ENCODE measurements around the gene SERPINA10. TPM values are rescaled to one million over a fixed set of nuclear protein-coding genes. Genes with fewer than 3 reads are reported as not detected.
A peak's percentile ranks its signal among the peaks of the same experiment; 100 is the strongest.

Gene SERPINA10
- polyA plus RNA-seq, 3 donors: not detected

GRCh38 chr14:94338023-94338422 is 45.0 kb upstream of the SERPINA10 start:
- Histone ChIP-seq H3K36me3 (replicated peaks in 1 of 2; ENCODE audit: control insufficient read depth in 1 of 2, insufficient read depth in 2 of 2, low read length in 2 of 2) (no peaks in the 10 kb centered on the region), H4K20me1 (ENCODE audit: insufficient read depth, low read length) (no peaks in the 10 kb centered on the region), H3K9me3 (replicated peaks in 1 of 2; ENCODE audit: control insufficient read depth in 1 of 2, insufficient read depth in 1 of 2, low read length in 2 of 2) (no peaks in the 10 kb centered on the region), H3K4me2 (replicated peaks; ENCODE audit: extremely low read depth, low read length, poor library complexity, severe bottlenecking) (no peak overlapping the region), H3K4me3 (replicated peaks in 1 of 3; ENCODE audit: low read depth in 2 of 3, low read length in 3 of 3) (no peak overlapping the region), H3K27me3 (ENCODE audit: control insufficient read depth in 2 of 2, insufficient read depth in 2 of 2, low read length in 2 of 2) (peaks cover 0 to 3% of the 10 kb centered on the region in 2 donors), H2AFZ (ENCODE audit: insufficient read depth, low read depth, low read length, poor library complexity, severe bottlenecking) (no peak overlapping the region), H3K4me1 (ENCODE audit: control insufficient read depth in 1 of 2, insufficient read depth in 2 of 2, low read length in 2 of 2) (peaks cover 12 to 17% of the 10 kb centered on the region in 2 donors), H3K27ac (ENCODE audit: low read depth in 1 of 2, low read length in 2 of 2) (no peak overlapping the region), H3K79me2 (ENCODE audit: insufficient read depth, low read length) (no peaks in the 10 kb centered on the region), H3K9ac (ENCODE audit: insufficient read depth, low read length, poor library complexity, severe bottlenecking) (no peak overlapping the region)
- Mint-ChIP-seq H3K27ac (no peak overlapping the region), H3K27me3 (ENCODE audit: low read depth in 3 of 3) (peaks cover 10 to 30% (median 10%) of the 10 kb centered on the region in 3 donors), H3K36me3 (no peaks in the 10 kb centered on the region), H3K9me3 (peaks cover 0 to 3% (median 0%) of the 10 kb centered on the region in 7 donors), H3K4me1 (peaks cover 16% of the 10 kb centered on the region), H3K4me3 (no peak overlapping the region)
- no peak for TF ChIP-seq CTCF (IDR thresholded peaks at IDR 0.05)
- intact Hi-C loops (cut with micrococcal nuclease): no loop called here
- no CpG with 5 or more reads among the region's 2 CpGs for WGBS (ENCODE audit: insufficient coverage)
- DNase-seq: no peak

GRCh38 chr14:94337274-94337673 is 44.2 kb upstream of the SERPINA10 start:
- DNase-seq: peak in 1 of 3 donors; percentile 21
- Mint-ChIP-seq H3K9me3 (peaks cover 0 to 3% (median 0%) of the 10 kb centered on the region in 7 donors), H3K36me3 (no peaks in the 10 kb centered on the region), H3K4me3 (no peak overlapping the region), H3K4me1 (peaks cover 8% of the 10 kb centered on the region), H3K27me3 (ENCODE audit: low read depth in 3 of 3) (peaks cover 10 to 31% (median 14%) of the 10 kb centered on the region in 3 donors), H3K27ac (no peak overlapping the region)
- Histone ChIP-seq H3K4me3 (replicated peaks in 1 of 3; ENCODE audit: low read depth in 2 of 3, low read length in 3 of 3) (no peak overlapping the region), H3K4me2 (replicated peaks; ENCODE audit: extremely low read depth, low read length, poor library complexity, severe bottlenecking) (no peak overlapping the region), H3K4me1 (ENCODE audit: control insufficient read depth in 1 of 2, insufficient read depth in 2 of 2, low read length in 2 of 2) (peaks cover 8 to 10% of the 10 kb centered on the region in 2 donors), H3K36me3 (replicated peaks in 1 of 2; ENCODE audit: control insufficient read depth in 1 of 2, insufficient read depth in 2 of 2, low read length in 2 of 2) (no peaks in the 10 kb centered on the region), H3K27me3 (ENCODE audit: control insufficient read depth in 2 of 2, insufficient read depth in 2 of 2, low read length in 2 of 2) (peaks cover 2 to 3% of the 10 kb centered on the region in 2 donors), H3K9me3 (replicated peaks in 1 of 2; ENCODE audit: control insufficient read depth in 1 of 2, insufficient read depth in 1 of 2, low read length in 2 of 2) (no peaks in the 10 kb centered on the region), H3K79me2 (ENCODE audit: insufficient read depth, low read length) (no peaks in the 10 kb centered on the region), H4K20me1 (ENCODE audit: insufficient read depth, low read length) (no peaks in the 10 kb centered on the region), H3K9ac (ENCODE audit: insufficient read depth, low read length, poor library complexity, severe bottlenecking) (no peak overlapping the region), H3K27ac (ENCODE audit: low read depth in 1 of 2, low read length in 2 of 2) (no peak overlapping the region), H2AFZ (ENCODE audit: insufficient read depth, low read depth, low read length, poor library complexity, severe bottlenecking) (no peak overlapping the region)
- TF ChIP-seq CTCF (IDR thresholded peaks at IDR 0.05): no peak
- WGBS (ENCODE audit: insufficient coverage): 84% methylated on average over 4 of the region's 6 CpGs
- intact Hi-C loops (cut with micrococcal nuclease): no loop called here
